Neural progenitor cell (in vitro differentiated cells): ENCODE measurements around the gene ATG13. TPM values are rescaled to one million over a fixed set of nuclear protein-coding genes. Genes with fewer than 3 reads are reported as not detected.
A peak's percentile ranks its signal among the peaks of the same experiment; 100 is the strongest.

Experiments
- DNase-seq: peaks from one replicate; pipeline ENCODE4 v3.0.0-alpha.2; 2016; ENCODE audit warnings: low spot score
- H2AFZ ChIP-seq: fragments of 200-600 bp; sonication (generic); replicated peaks from 2 replicates; pipeline ENCODE4 v1.6.1; 2016; ENCODE audit warnings: antibody characterized with exemption
- H3F3A ChIP-seq: fragments of 200-600 bp; sonication (generic); 2 replicates; pipeline ENCODE4 v1.6.1; 2016; ENCODE audit warnings: antibody characterized with exemption, low read depth
- H3K27ac ChIP-seq: fragments of 200-600 bp; sonication (generic); 2 replicates; pipeline ENCODE4 v1.5.1; 2016; ENCODE audit warnings: mild to moderate bottlenecking
- H3K27me3 ChIP-seq: fragments of 200-600 bp; sonication (generic); 2 replicates; pipeline ENCODE4 v1.6.1; 2016; ENCODE audit warnings: mild to moderate bottlenecking, moderate library complexity
- H3K36me3 ChIP-seq: fragments of 200-600 bp; sonication (generic); 2 replicates; pipeline ENCODE4 v1.5.1; 2016
- H3K4me1 ChIP-seq: fragments of 200-600 bp; sonication (generic); 2 replicates; pipeline ENCODE4 v1.6.1; 2016; ENCODE audit warnings: mixed run types
- H3K4me2 ChIP-seq: fragments of 200-600 bp; sonication (generic); 2 replicates; pipeline ENCODE4 v1.6.1; 2016
- H3K4me3 ChIP-seq: fragments of 200-600 bp; sonication (generic); 2 replicates; pipeline ENCODE4 v1.5.1; 2016
- H3K79me2 ChIP-seq: fragments of 200-600 bp; sonication (generic); 2 replicates; pipeline ENCODE4 v1.6.1; 2016; ENCODE audit warnings: low read depth
- H3K9ac ChIP-seq: fragments of 200-600 bp; sonication (generic); 2 replicates; pipeline ENCODE4 v1.6.1; 2016
- H3K9me3 ChIP-seq: fragments of 200-600 bp; sonication (generic); 2 replicates; pipeline ENCODE4 v1.5.1; 2016; ENCODE audit warnings: low read depth
- H4K20me1 ChIP-seq: fragments of 200-600 bp; sonication (generic); 2 replicates; pipeline ENCODE4 v1.6.1; 2016; ENCODE audit warnings: low read depth
- H3K27ac Mint-ChIP-seq: 3 replicates; pipeline ENCODE4 v1.8.0; 2021; ENCODE audit warnings: mixed read lengths
- H3K27me3 Mint-ChIP-seq: 2 replicates; pipeline ENCODE4 v1.8.0; 2022; ENCODE audit warnings: low read depth, mild to moderate bottlenecking, inconsistent platforms, moderate library complexity, mixed read lengths; ENCODE audit not compliant: insufficient read depth
- H3K36me3 Mint-ChIP-seq: 3 replicates; pipeline ENCODE4 v1.8.0; 2021; ENCODE audit warnings: mixed read lengths
- H3K4me1 Mint-ChIP-seq: 3 replicates; pipeline ENCODE4 v1.8.0; 2021; ENCODE audit warnings: mixed read lengths
- H3K4me3 Mint-ChIP-seq: 3 replicates; pipeline ENCODE4 v1.8.0; 2021; ENCODE audit warnings: mild to moderate bottlenecking, moderate library complexity, mixed read lengths
- H3K9me3 Mint-ChIP-seq: 3 replicates; pipeline ENCODE4 v1.8.0; 2020; ENCODE audit warnings: mixed read lengths
- EZH2 ChIP-seq: fragments of 200-600 bp; sonication (generic); IDR thresholded peaks from 2 replicates; pipeline ENCODE4 v1.6.1; 2017; ENCODE audit warnings: antibody characterized with exemption, mild to moderate bottlenecking, moderate library complexity
- EZH2phosphoT487 ChIP-seq: fragments of 200-600 bp; sonication (generic); IDR thresholded peaks from 2 replicates; pipeline ENCODE4 v1.6.1; 2017; ENCODE audit warnings: antibody characterized with exemption
- total RNA-seq: library from RNA; depleted of rRNA; stranded (reverse); fragments of >200 nt; gene quantifications from 2 replicates; pipeline ENCODE4 v1.2.3, GENCODE V29; 2015; ENCODE audit warnings: low replicate concordance
- TF ChIP-seq, protein P1 (sequence below): fragments of 200-600 bp; sonication (generic); IDR thresholded peaks from 2 replicates; pipeline ENCODE4 v1.5.1; 2017; ENCODE audit warnings: antibody characterized with exemption, mild to moderate bottlenecking

The ATG13 gene
- total RNA-seq, 1 donor from 2014 or later: 75.4 TPM

DNA sequence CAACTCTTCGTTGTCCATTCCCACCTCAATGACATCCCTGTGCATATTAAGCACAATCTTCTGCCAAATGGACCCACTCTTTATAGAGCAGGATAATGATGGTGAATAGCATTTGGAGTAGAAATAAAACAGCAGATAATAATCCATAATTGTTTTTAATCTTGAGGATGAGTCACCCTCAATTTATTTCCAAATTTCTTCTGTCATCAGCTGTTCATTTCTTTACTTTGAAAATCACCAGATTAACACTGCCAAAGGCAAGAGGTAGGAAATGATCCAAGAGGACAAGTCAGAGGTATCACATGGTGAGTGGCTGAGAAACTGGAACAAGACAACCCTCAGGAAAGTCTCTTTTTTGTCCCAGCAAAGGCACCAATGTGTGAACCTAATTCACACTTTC is 16.2 kb upstream of the ATG13 start:
- no peaks in the 10 kb centered on the region for H3K4me1 ChIP-seq
- H2AFZ ChIP-seq: no peak overlapping the region
- TF ChIP-seq EZH2: no peak
- TF ChIP-seq EZH2phosphoT487: no peak
- TF ChIP-seq, protein P1, sequence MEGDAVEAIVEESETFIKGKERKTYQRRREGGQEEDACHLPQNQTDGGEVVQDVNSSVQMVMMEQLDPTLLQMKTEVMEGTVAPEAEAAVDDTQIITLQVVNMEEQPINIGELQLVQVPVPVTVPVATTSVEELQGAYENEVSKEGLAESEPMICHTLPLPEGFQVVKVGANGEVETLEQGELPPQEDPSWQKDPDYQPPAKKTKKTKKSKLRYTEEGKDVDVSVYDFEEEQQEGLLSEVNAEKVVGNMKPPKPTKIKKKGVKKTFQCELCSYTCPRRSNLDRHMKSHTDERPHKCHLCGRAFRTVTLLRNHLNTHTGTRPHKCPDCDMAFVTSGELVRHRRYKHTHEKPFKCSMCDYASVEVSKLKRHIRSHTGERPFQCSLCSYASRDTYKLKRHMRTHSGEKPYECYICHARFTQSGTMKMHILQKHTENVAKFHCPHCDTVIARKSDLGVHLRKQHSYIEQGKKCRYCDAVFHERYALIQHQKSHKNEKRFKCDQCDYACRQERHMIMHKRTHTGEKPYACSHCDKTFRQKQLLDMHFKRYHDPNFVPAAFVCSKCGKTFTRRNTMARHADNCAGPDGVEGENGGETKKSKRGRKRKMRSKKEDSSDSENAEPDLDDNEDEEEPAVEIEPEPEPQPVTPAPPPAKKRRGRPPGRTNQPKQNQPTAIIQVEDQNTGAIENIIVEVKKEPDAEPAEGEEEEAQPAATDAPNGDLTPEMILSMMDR: no peak
- no peak overlapping the region for H3K27ac ChIP-seq
- Mint-ChIP-seq H3K4me1 (no peaks in the 10 kb centered on the region), H3K27ac (no peak overlapping the region), H3K27me3 (no peaks in the 10 kb centered on the region), H3K36me3 (peaks cover 2% of the 10 kb centered on the region), H3K4me3 (no peak overlapping the region), H3K9me3 (no peaks in the 10 kb centered on the region)
- H3K9me3 ChIP-seq: no peaks in the 10 kb centered on the region
- no peak overlapping the region for H3K9ac ChIP-seq
- no peak overlapping the region for H3K4me3 ChIP-seq
- no peaks in the 10 kb centered on the region for H3K79me2 ChIP-seq
- H3K36me3 ChIP-seq: no peaks in the 10 kb centered on the region
- no peaks in the 10 kb centered on the region for H3K27me3 ChIP-seq
- no peaks in the 10 kb centered on the region for H3F3A ChIP-seq
- no peak for DNase-seq
- no peaks in the 10 kb centered on the region for H4K20me1 ChIP-seq
- no peak overlapping the region for H3K4me2 ChIP-seq

DNA sequence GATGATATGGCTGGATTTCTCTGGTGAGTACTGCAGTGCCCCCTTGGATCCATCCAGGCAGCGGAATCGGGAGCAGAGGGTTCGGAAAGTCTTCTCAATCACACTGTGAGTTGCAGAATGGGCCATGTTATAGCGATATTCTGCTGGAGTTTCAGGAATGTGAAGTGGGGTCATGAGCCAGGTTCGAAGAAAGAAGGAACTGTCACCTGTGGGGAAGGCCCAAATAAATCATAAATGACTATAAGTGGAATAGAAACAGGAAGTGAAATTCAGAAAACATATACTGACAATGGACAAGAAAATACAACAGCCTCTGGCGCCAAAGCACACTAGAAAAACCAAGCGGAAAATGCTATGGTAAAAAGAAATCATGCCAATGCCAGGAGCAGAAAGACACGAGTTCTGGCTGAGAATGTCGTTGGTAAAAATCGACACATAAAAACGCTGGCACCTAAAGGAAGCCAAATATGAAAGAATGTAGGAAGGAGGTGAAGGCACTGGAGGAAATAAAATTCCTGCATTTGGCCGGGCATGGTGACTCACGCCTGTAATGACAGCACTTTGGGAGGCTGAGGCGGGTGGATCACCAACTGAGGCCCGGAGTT is 13.5 kb upstream of the ATG13 start:
- H3K4me1 ChIP-seq: no peaks in the 10 kb centered on the region
- H3K4me3 ChIP-seq: no peak overlapping the region
- no peaks in the 10 kb centered on the region for H3K79me2 ChIP-seq
- H3K4me2 ChIP-seq: no peak overlapping the region
- H3K36me3 Mint-ChIP-seq: peaks cover 2% of the 10 kb centered on the region
- H3K4me1 Mint-ChIP-seq: peaks cover 6% of the 10 kb centered on the region
- H3K27me3 Mint-ChIP-seq: no peaks in the 10 kb centered on the region
- H2AFZ ChIP-seq: no peak overlapping the region
- no peaks in the 10 kb centered on the region for H4K20me1 ChIP-seq
- no peak for DNase-seq
- H3K27ac ChIP-seq: no peak overlapping the region
- no peak overlapping the region for H3K4me3 Mint-ChIP-seq
- no peaks in the 10 kb centered on the region for H3K27me3 ChIP-seq
- no peaks in the 10 kb centered on the region for H3F3A ChIP-seq
- no peaks in the 10 kb centered on the region for H3K9me3 ChIP-seq
- H3K9ac ChIP-seq: no peak overlapping the region
- no peaks in the 10 kb centered on the region for H3K9me3 Mint-ChIP-seq
- TF ChIP-seq EZH2phosphoT487 (no peak), EZH2 (no peak)
- TF ChIP-seq, protein P1: no peak
- H3K27ac Mint-ChIP-seq: no peak overlapping the region
- H3K36me3 ChIP-seq: no peaks in the 10 kb centered on the region

DNA sequence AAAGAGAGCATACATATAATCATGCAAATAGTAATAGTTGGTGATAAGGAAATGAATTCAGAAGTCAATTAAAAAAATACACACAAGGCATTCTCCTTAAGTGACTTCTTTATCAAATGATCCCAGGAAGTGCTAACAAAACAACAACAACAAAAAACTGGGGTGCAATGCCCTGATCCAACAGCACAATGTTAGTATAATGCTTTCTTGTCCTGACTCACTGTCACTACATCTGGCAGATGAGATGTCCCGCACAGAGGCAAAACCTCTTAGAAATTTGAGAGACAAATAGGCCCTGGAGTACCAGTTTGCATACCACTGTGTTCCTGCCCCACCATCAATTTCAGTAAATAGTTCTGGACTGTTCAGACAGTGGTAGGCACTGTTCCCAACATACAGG is 12.6 kb upstream of the ATG13 start:
- no peaks in the 10 kb centered on the region for H3K79me2 ChIP-seq
- Mint-ChIP-seq H3K27me3 (no peaks in the 10 kb centered on the region), H3K36me3 (peaks cover 2% of the 10 kb centered on the region), H3K4me3 (no peak overlapping the region), H3K4me1 (peaks cover 6% of the 10 kb centered on the region), H3K27ac (peak overlapping the region; percentile 6), H3K9me3 (no peaks in the 10 kb centered on the region)
- TF ChIP-seq, protein P1: no peak
- TF ChIP-seq EZH2phosphoT487 (no peak), EZH2 (no peak)
- H3F3A ChIP-seq: no peaks in the 10 kb centered on the region
- DNase-seq: no peak
- H3K27me3 ChIP-seq: no peaks in the 10 kb centered on the region
- no peak overlapping the region for H3K4me3 ChIP-seq
- no peaks in the 10 kb centered on the region for H4K20me1 ChIP-seq
- H3K9ac ChIP-seq: no peak overlapping the region
- no peak overlapping the region for H3K4me2 ChIP-seq
- no peaks in the 10 kb centered on the region for H3K36me3 ChIP-seq
- no peaks in the 10 kb centered on the region for H3K4me1 ChIP-seq
- no peak overlapping the region for H3K27ac ChIP-seq
- H2AFZ ChIP-seq: no peak overlapping the region
- no peaks in the 10 kb centered on the region for H3K9me3 ChIP-seq
